GM12892 (cell line): ENCODE results near the gene CBL.

ENCODE experiments used
- POLR2A ChIP-seq: IDR thresholded peaks from 2 replicates; pipeline ENCODE4 v1.6.1; 2011; ENCODE audit warnings: low read depth, low read length, control low read depth
- TAF1 ChIP-seq: IDR thresholded peaks from 2 replicates; pipeline ENCODE4 v1.6.1; 2011; ENCODE audit warnings: low read depth, mild to moderate bottlenecking, control low read depth, low read length, borderline replicate concordance

DNA sequence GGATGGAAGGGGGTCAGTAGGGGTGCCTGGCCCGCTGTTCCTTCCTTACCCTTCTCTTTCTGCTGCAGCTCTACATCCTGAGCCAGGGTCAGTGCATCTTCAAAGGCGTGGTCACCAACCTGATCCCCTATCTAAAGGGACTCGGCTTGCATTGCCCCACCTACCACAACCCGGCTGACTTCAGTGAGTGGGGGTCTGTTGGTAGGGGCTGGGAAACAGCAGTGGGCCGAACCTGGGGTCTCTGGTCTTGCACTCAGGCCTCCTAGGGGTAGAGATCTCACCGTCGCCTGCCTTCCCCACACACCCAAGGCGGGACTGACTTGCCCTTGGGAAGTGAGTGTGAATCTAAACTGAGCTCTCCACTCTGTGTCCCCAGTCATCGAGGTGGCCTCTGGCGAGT lies 49.6 kb upstream of the CBL start:
- TF ChIP-seq POLR2A (no peak), TAF1 (no peak)
